Fibroblast of peridontal ligament (primary cell): Measurements from ENCODE around the gene C9orf72.
"Not testable (repeated sequence)": the region's sequence is repeated elsewhere in the genome, so short reads cannot be mapped to it uniquely, and the experiment has no call there.

Experiments used
- DNase-seq: peaks from one replicate; pipeline ENCODE4 v3.0.0-alpha.2; 2010; ENCODE audit errors: extremely low read depth

Gene C9orf72, protein sequence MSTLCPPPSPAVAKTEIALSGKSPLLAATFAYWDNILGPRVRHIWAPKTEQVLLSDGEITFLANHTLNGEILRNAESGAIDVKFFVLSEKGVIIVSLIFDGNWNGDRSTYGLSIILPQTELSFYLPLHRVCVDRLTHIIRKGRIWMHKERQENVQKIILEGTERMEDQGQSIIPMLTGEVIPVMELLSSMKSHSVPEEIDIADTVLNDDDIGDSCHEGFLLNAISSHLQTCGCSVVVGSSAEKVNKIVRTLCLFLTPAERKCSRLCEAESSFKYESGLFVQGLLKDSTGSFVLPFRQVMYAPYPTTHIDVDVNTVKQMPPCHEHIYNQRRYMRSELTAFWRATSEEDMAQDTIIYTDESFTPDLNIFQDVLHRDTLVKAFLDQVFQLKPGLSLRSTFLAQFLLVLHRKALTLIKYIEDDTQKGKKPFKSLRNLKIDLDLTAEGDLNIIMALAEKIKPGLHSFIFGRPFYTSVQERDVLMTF

GRCh38 chr9:27572918-27573633, at the start of gene C9orf72:
Gene C9orf72 (minus strand): TSS chr9:27573481. CDS start chr9:27567120, 6,361 bp downstream.
- DNase-seq: no peak

- no peak for DNase-seq
Measured at GRCh38 chr9:27622693-27623340, 49.5 kb upstream of the C9orf72 start.

DNA sequence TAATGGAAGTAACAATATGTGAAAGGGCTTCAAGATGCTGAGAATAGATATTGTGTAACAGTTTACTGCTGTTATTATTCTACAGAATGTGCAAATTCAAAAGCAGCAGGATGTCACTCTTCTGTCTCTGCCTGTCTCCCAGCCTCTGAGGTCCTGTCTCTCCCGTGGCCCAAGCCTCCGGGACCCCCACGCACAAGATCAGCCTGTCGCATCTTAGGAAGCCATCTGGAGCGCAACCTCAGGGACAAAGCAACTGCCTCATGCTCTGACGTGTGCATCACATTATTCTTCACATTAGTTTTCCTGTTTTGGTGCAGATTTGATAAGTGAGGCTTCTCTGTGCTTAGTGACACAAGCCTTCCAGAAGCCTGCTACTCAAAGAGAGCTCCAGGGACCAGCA, 46.5 kb upstream of the C9orf72 start:
- DNase-seq: no peak

DNA sequence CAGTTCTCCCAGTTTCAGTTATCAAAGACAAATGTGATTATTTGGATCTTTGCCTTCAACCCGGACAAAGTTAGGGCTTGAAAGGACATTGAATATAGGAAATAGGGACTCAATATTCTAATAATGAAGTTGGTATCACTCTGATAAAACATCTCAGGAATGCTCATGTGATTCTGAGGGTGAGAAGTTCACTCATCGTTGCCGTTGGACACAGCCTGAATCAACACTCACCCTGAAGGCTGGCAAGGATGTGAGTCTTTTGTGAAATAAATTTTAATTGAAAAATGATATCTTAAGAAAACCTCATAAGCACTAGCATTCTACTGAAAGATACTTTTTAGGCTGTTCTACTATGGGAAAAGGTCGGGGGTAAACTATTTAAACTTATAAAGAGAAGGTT, 44.8 kb upstream of the C9orf72 start:
- no peak for DNase-seq

DNA sequence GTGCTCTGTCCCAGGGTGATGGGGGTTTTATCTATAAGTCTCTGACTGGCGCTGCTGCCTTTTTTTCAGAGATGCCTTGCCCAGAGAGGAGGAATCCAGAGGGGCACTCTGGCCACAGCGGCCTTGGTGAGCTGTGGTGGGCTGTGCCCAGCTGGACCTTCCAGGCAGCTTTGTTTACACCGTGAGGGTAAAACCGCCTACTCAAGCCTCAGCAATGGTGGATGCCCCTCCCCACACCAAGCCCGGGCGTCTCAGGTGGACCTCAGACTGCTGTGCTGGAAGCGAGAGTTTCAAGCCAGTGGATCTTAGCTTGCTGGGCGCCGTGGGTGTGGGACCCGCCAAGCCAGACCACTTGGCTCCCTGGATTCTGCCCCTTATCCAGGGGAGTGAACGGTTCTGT, 41.3 kb upstream of the C9orf72 start:
- no peak for DNase-seq

DNA sequence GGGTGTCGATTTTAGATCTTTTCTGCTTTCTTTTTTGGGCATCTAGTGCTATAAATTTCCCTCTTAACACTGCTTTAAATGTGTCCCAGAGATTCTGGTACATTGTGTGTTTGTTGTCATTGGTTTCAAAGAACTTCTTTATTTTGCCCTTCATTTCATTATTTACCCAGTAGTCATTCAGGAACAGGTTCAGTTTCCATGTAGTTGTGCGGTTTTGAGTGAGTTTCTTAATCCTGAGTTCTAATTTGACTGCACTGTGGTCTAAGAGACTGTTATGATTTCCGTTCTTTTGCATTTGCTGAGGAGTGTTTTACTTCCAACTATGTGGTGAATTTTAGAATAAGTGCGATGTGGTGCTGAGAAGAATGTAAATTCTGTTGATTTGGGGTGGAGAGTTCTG, 38.8 kb upstream of the C9orf72 start:
- DNase-seq: not testable (repeated sequence)

- no peak for DNase-seq
Measured at GRCh38 chr9:27610622-27611021, 37.3 kb upstream of the C9orf72 start.

DNA sequence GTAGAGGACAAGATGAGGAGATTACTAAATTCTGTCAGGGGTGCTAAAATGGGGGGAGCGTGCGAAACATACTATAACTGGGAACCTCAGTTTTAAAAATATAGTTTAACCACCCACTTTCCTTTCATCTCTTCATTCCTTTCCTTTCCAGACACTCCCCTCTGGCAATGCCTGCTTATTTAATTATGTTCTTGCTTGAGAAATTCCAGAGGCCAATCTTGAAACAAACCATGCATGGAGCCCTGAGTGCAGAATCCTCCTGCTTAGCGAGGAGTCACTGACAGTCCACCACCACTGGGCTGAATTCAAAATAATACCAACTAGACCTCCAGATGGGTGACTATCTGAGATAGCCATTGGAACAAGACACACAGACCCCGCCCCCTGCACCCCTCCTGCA, 29.7 kb upstream of the C9orf72 start:
- DNase-seq: no peak

DNA sequence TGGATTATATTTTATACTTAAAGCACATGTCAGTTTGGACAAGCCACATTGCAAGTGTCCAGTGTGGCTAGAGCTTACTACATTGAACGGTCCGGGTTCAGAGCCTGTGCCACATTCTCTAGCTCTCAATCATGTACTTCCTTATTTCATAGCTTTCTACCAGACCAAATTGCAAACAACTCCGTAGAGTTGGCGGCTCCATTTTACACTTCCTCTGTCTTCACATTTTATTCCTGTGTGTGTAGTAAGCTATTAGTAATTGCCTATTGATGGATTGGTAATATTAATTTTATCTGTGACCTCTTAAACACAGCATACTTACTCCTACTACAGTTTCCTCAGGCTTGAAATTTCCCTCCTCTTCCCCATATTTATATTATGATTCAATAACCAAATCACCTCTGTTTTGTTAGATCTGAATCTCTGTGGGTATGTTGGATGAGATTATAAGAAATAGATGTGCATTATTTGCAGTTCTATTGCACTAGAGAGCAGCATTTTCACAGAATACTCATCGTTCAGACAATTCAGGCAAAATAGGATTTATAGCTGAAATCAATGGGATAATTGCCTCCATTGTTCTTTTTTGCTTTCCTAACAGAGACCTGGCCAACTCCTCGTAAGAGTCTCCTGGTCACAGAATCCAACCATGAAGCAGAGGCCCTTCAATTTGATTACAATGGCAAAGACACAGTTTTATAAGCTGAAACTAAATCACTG, 29.0 kb upstream of the C9orf72 start:
- DNase-seq: no peak

GRCh38 chr9:27601396-27601795, 28.1 kb upstream of the C9orf72 start:
- no peak for DNase-seq

DNA sequence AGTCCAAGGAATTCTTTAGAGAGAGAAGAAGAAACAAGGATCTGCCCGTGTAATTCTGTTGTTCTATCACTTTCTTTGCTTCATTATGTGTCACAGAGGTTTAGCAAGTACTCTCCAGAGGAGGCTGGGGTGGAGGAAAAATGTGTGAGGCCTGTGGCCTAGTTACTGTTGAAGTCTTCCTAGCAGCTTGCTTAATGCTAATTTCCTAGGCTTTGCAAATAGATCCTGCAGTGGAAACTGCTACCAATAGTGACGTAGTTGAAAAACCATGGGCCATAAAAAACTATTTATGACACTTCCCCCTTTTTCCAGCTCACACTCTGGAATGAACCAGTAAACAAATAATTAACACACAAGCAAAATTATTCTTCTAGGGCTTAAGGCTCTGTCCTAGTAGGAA, 27.0 kb upstream of the C9orf72 start:
- no peak for DNase-seq

DNA sequence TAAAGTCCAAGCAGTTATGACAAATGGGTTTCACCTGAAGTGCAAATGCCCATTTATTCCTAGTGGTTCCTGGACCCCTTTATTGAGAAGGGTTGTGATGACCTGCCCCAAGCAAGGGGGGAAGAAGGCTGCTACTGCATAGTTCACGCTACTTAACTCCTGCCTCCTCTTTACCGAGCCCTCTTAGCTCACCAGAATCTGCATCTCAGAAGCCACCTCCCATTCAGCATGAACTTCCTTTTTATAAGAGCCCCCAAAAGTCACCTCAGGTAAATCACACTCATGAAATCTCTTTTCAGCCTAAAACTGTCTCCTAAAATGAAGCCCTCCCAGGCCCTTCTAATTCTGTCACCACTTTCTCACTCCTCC, 26.6 kb upstream of the C9orf72 start:
- no peak for DNase-seq

DNA sequence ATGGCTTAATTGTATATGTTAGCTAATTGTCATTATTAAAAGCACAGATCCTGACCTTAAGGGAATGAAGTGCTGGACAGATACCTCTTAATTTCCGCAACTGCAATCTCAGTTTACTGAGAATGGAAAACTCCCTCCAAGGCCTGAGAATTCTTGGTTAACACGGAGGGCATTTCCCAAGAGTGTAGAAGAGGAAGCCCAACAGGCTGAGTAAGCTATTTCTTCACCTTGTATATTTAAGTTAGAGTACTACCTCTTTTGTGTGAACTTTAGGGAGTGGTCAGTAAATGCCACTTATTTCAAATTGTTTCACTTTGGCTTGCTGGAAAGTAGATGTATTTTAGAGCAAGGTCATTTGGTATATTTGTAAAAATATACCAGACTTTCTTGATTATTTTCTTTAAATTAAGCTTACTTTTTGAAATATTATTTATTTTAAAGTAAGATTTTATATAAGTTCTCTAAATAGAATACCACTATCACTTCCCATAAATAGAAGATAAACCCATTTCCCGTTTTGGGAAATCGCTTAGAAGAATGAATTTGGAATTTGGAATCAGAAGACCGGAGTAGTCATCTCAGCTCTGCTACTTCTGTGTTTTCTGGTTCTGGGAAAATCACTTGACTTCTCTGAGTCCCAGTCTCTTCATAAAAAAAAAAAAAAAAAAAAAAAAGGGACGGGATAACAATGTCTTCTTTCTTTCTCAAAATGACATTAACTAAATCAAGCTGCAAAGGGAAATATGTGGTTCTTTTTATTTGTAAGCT, 26.0 kb upstream of the C9orf72 start:
- no peak for DNase-seq

DNA sequence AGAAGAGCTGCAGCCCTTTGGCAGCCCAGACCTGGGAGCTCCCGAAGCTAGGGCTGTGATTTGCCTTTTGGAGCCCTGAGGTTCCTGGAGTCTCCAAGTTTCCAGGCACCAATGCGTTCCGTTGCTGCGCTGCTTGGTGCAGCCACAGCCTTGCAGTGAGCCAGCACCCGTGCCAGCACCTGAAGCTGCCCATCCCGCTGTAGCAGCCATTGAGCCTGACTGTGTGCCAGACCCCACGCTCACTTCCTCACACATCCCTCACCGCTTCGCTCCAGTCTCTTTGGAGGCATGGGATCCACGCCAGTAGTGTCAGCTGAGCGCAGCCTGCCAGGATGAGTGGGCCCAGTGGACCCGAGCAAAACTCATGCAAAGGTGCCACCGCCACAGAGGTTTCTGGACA, 22.5 kb upstream of the C9orf72 start:
- DNase-seq: no peak

DNA sequence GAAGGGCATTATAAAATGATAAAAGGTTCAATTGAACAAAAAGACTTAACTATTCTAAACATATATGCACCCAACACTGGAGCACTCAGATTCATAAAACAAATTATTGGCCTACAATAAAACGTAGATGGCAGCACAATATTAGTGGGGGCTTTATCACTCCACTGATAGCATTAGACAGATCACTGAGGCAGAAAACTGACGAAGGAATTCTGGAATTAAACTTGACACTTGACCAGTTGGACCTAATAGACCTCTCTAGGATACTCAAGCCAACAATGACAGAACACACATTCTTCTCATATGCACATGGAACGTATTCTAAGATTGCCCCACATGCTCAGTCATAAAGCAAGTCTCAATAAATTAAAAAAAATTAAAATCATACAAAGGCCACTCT, 18.4 kb upstream of the C9orf72 start:
- no peak for DNase-seq

GRCh38 chr9:27591093-27591492, 17.8 kb upstream of the C9orf72 start:
- DNase-seq: no peak

- DNase-seq: no peak
Measured at GRCh38 chr9:27590651-27591050, 17.4 kb upstream of the C9orf72 start.

GRCh38 chr9:27589462-27589861, 16.2 kb upstream of the C9orf72 start:
- no peak for DNase-seq

GRCh38 chr9:27586304-27586703, 13.0 kb upstream of the C9orf72 start:
- DNase-seq: no peak

DNA sequence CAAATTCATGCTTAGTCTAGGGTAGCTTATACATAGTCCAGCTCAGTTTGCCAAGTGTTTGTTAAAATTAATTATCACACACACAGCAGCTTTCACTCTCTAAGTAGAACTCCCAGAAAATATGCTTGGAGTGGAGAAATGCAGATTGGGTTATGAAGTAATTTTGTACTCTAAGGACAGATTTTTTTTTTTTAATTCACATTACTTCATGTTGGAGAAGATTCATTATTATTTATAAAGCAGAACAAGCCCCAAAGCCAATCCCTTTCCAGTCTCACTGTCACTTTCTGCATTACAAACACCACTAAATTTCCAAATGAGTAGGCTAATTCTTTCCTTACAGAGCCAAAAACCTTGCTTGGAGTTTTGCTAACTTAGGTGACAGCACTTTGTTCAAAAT, 11.7 kb upstream of the C9orf72 start:
- DNase-seq: no peak

- no peak for DNase-seq
Measured at GRCh38 chr9:27582794-27583193, 9.5 kb upstream of the C9orf72 start.
